ENCODE data around the gene ZCWPW2. TPM values are rescaled to one million over a fixed set of nuclear protein-coding genes. Genes with fewer than 3 reads are reported as not detected.

Gene ZCWPW2
- total and polyA plus RNA-seq, 4 donors = 0.37 to 2.1 (median 0.87) TPM

- ATAC-seq (ENCODE audit: insufficient read depth, low FRiP score) (peak; percentile 43), DNase-seq (peak; percentile 44 to 50 (median 49))
- no peaks in the 10 kb centered on the region for H3K36me3 ChIP-seq (ENCODE audit: control insufficient read depth in 4 of 4, insufficient read depth in 4 of 4, low read length in 4 of 4)
- no peak overlapping the region for H3K27ac ChIP-seq (ENCODE audit: low read depth in 1 of 2, low read length in 1 of 2)
- 1 to 2% methylated on average over 48 to 55 of the region's 55 CpGs for WGBS, 2 donors
- no peak overlapping the region for H3K9ac ChIP-seq (ENCODE audit: insufficient read depth in 1 of 2, low read length in 2 of 2)
- H3K4me1 ChIP-seq (ENCODE audit: control insufficient read depth in 5 of 5, insufficient read depth in 5 of 5, low read length in 5 of 5) = peaks cover 0 to 16% (median 3%) of the 10 kb centered on the region in 5 donors
- no peaks in the 10 kb centered on the region for H3K9me3 ChIP-seq (ENCODE audit: control insufficient read depth in 4 of 4, insufficient read depth in 3 of 4, low read length in 3 of 4)
- peak overlapping the region; percentile 33 for H3K4me3 ChIP-seq
- peaks cover 0 to 44% (median 43%) of the 10 kb centered on the region in 3 donors for H3K27me3 ChIP-seq (ENCODE audit: control insufficient read depth in 3 of 3, insufficient read depth in 3 of 3, low read length in 2 of 3)
- TF ChIP-seq CTCF (IDR thresholded peaks at IDR 0.05; ENCODE audit: control extremely low read depth, extremely low read depth) = no peak
Observed at GRCh38 chr3:28575100-28575745, 226.7 kb downstream of the ZCWPW2 start.

Other genes starting within 250 kb of the ZCWPW2 start
- gene CMC1, start 107.1 kb upstream of the ZCWPW2 start, total RNA-seq = 10 to 100 TPM; 17.6 to 21.2 TPM
- gene CMC1, start 107.1 kb upstream of the ZCWPW2 start, polyA plus RNA-seq = 10 to 100 TPM; 32.7 to 35.6 TPM
- 100 to 1,000 TPM in 1 of 2 donors, 10 to 100 TPM in 1; 64.8 to 132 TPM for gene AZI2, start 103 bp downstream of the ZCWPW2 start, total RNA-seq
- gene AZI2, start 103 bp downstream of the ZCWPW2 start, polyA plus RNA-seq = 10 to 100 TPM; 32.5 to 65.8 TPM

Measured in lung (tissue), 12 donors.